ENCODE data around the gene ITPKC. TPM values are rescaled to one million over a fixed set of nuclear protein-coding genes. Genes with fewer than 3 reads are reported as not detected.

ITPKC gene
- total and polyA plus RNA-seq, 2 experiments from 2014 or later = 5.3 to 12.6 TPM

DNA sequence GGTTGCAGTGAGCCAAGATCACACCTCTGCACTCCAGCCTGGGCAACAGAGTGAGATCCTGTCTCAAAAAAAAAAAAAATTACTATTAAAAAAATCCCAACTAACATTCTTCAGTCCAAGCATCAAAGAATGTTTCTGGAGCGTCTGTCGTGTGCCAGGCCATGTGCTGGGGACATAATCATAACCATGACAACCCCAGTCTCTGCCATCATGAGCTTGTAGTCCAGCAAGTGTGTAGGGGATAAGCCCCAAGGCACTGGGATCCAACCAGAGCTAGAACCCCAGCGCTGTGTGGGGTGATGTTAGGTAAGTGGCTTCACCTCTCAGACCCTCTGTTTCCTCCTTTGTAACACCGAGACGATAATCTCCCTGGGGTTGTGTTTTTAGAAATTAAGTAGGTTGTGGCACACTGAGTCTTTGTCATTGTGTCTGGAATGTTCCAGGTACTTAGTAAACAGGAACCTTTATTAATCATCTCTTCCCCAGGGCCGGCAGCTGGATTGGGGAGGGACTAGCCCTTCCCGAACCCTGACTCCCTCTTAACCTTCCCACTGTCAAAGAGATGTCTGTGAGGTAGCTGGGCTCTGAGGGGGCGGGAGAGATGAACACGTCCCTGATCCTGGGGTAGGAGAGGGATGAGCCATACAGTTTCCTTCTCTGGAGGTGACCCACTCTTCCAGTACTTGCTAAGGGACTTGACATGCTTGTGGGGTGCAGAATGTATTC lies 5.2 kb downstream of the ITPKC start:
- Histone ChIP-seq H3K4me2 (no peak overlapping the region), H3K79me2 (replicated peaks; ENCODE audit: insufficient read depth) (peaks cover 34% of the 10 kb centered on the region)

More for the DNA sequence above, 5.2 kb downstream of the ITPKC start:
- ATAC-seq = no peak
- H3K36me3 ChIP-seq (ENCODE audit: insufficient read depth) = no peaks in the 10 kb centered on the region
- H3K36me3 Mint-ChIP-seq (ENCODE audit: low read depth) = peaks cover 30% of the 10 kb centered on the region
- no peak overlapping the region for H3K27ac ChIP-seq (ENCODE audit: low read depth)
- H3K27me3 Mint-ChIP-seq (ENCODE audit: insufficient read depth, low read depth, poor library complexity) = peaks cover 4% of the 10 kb centered on the region
- no peaks in the 10 kb centered on the region for H3K27me3 ChIP-seq (ENCODE audit: insufficient read depth)
- no peak overlapping the region for H3K4me3 ChIP-seq
- no peaks in the 10 kb centered on the region for H3K9me2 ChIP-seq (ENCODE audit: insufficient read depth)
- TF ChIP-seq JUNB (IDR thresholded peaks at IDR 0.05; ENCODE audit: unreplicated experiment) (no peak), EZH2 (IDR thresholded peaks at IDR 0.05; ENCODE audit: low read depth, unreplicated experiment) (no peak), ZNF114 (CRISPR knock-in tag; IDR thresholded peaks at IDR 0.05) (no peak), ZNF331 (CRISPR knock-in tag; IDR thresholded peaks at IDR 0.05; ENCODE audit: low read depth) (no peak), STAT1 (IDR thresholded peaks at IDR 0.05; ENCODE audit: unreplicated experiment) (no peak), POLR2AphosphoS5 (IDR thresholded peaks at IDR 0.05; ENCODE audit: low read depth) (no peak), EZH2phosphoT487 (IDR thresholded peaks at IDR 0.05; ENCODE audit: unreplicated experiment) (no peak), CREB1 (CRISPR knock-in tag; IDR thresholded peaks at IDR 0.05; ENCODE audit: low read depth) (no peak), NANOG (IDR thresholded peaks at IDR 0.05; ENCODE audit: borderline replicate concordance) (no peak)
- TF ChIP-seq, protein P1, sequence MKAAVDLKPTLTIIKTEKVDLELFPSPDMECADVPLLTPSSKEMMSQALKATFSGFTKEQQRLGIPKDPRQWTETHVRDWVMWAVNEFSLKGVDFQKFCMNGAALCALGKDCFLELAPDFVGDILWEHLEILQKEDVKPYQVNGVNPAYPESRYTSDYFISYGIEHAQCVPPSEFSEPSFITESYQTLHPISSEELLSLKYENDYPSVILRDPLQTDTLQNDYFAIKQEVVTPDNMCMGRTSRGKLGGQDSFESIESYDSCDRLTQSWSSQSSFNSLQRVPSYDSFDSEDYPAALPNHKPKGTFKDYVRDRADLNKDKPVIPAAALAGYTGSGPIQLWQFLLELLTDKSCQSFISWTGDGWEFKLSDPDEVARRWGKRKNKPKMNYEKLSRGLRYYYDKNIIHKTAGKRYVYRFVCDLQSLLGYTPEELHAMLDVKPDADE (IDR thresholded peaks at IDR 0.05) = no peak
- TF ChIP-seq, protein P2, sequence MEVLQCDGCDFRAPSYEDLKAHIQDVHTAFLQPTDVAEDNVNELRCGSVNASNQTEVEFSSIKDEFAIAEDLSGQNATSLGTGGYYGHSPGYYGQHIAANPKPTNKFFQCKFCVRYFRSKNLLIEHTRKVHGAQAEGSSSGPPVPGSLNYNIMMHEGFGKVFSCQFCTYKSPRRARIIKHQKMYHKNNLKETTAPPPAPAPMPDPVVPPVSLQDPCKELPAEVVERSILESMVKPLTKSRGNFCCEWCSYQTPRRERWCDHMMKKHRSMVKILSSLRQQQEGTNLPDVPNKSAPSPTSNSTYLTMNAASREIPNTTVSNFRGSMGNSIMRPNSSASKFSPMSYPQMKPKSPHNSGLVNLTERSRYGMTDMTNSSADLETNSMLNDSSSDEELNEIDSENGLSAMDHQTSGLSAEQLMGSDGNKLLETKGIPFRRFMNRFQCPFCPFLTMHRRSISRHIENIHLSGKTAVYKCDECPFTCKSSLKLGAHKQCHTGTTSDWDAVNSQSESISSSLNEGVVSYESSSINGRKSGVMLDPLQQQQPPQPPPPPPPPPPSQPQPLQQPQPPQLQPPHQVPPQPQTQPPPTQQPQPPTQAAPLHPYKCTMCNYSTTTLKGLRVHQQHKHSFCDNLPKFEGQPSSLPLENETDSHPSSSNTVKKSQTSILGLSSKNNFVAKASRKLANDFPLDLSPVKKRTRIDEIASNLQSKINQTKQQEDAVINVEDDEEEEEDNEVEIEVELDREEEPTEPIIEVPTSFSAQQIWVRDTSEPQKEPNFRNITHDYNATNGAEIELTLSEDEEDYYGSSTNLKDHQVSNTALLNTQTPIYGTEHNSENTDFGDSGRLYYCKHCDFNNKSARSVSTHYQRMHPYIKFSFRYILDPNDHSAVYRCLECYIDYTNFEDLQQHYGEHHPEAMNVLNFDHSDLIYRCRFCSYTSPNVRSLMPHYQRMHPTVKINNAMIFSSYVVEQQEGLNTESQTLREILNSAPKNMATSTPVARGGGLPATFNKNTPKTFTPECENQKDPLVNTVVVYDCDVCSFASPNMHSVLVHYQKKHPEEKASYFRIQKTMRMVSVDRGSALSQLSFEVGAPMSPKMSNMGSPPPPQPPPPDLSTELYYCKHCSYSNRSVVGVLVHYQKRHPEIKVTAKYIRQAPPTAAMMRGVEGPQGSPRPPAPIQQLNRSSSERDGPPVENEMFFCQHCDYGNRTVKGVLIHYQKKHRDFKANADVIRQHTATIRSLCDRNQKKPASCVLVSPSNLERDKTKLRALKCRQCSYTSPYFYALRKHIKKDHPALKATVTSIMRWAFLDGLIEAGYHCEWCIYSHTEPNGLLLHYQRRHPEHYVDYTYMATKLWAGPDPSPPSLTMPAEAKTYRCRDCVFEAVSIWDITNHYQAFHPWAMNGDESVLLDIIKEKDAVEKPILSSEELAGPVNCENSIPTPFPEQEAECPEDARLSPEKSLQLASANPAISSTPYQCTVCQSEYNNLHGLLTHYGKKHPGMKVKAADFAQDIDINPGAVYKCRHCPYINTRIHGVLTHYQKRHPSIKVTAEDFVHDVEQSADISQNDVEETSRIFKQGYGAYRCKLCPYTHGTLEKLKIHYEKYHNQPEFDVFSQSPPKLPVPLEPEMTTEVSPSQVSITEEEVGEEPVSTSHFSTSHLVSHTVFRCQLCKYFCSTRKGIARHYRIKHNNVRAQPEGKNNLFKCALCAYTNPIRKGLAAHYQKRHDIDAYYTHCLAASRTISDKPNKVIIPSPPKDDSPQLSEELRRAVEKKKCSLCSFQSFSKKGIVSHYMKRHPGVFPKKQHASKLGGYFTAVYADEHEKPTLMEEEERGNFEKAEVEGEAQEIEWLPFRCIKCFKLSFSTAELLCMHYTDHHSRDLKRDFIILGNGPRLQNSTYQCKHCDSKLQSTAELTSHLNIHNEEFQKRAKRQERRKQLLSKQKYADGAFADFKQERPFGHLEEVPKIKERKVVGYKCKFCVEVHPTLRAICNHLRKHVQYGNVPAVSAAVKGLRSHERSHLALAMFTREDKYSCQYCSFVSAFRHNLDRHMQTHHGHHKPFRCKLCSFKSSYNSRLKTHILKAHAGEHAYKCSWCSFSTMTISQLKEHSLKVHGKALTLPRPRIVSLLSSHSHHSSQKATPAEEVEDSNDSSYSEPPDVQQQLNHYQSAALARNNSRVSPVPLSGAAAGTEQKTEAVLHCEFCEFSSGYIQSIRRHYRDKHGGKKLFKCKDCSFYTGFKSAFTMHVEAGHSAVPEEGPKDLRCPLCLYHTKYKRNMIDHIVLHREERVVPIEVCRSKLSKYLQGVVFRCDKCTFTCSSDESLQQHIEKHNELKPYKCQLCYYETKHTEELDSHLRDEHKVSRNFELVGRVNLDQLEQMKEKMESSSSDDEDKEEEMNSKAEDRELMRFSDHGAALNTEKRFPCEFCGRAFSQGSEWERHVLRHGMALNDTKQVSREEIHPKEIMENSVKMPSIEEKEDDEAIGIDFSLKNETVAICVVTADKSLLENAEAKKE (CRISPR knock-in tag; IDR thresholded peaks at IDR 0.05) = no peak
- TF ChIP-seq, protein P3, sequence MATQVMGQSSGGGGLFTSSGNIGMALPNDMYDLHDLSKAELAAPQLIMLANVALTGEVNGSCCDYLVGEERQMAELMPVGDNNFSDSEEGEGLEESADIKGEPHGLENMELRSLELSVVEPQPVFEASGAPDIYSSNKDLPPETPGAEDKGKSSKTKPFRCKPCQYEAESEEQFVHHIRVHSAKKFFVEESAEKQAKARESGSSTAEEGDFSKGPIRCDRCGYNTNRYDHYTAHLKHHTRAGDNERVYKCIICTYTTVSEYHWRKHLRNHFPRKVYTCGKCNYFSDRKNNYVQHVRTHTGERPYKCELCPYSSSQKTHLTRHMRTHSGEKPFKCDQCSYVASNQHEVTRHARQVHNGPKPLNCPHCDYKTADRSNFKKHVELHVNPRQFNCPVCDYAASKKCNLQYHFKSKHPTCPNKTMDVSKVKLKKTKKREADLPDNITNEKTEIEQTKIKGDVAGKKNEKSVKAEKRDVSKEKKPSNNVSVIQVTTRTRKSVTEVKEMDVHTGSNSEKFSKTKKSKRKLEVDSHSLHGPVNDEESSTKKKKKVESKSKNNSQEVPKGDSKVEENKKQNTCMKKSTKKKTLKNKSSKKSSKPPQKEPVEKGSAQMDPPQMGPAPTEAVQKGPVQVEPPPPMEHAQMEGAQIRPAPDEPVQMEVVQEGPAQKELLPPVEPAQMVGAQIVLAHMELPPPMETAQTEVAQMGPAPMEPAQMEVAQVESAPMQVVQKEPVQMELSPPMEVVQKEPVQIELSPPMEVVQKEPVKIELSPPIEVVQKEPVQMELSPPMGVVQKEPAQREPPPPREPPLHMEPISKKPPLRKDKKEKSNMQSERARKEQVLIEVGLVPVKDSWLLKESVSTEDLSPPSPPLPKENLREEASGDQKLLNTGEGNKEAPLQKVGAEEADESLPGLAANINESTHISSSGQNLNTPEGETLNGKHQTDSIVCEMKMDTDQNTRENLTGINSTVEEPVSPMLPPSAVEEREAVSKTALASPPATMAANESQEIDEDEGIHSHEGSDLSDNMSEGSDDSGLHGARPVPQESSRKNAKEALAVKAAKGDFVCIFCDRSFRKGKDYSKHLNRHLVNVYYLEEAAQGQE (IDR thresholded peaks at IDR 0.05; ENCODE audit: unreplicated experiment) = no peak
- TF ChIP-seq, protein P4, sequence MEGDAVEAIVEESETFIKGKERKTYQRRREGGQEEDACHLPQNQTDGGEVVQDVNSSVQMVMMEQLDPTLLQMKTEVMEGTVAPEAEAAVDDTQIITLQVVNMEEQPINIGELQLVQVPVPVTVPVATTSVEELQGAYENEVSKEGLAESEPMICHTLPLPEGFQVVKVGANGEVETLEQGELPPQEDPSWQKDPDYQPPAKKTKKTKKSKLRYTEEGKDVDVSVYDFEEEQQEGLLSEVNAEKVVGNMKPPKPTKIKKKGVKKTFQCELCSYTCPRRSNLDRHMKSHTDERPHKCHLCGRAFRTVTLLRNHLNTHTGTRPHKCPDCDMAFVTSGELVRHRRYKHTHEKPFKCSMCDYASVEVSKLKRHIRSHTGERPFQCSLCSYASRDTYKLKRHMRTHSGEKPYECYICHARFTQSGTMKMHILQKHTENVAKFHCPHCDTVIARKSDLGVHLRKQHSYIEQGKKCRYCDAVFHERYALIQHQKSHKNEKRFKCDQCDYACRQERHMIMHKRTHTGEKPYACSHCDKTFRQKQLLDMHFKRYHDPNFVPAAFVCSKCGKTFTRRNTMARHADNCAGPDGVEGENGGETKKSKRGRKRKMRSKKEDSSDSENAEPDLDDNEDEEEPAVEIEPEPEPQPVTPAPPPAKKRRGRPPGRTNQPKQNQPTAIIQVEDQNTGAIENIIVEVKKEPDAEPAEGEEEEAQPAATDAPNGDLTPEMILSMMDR (conservative IDR thresholded peaks at IDR 0.05; ENCODE audit: low read depth in 2 of 2) = no peak
- peaks cover 10% of the 10 kb centered on the region for H4K20me1 ChIP-seq (replicated peaks; ENCODE audit: insufficient read depth)
- no peaks in the 10 kb centered on the region for H3K9me3 Mint-ChIP-seq
- H3K27ac Mint-ChIP-seq = no peak overlapping the region
- no peak overlapping the region for H3K4me3 Mint-ChIP-seq
- no peak overlapping the region for H2AFZ ChIP-seq
- 0 out of 2 replicates have a peak, but pooled peaks cover 7% of the 10 kb centered on the region for H3F3A ChIP-seq (replicated peaks; ENCODE audit: low read depth)
- peaks cover 11% of the 10 kb centered on the region for H3K4me1 Mint-ChIP-seq
- DNase-seq (ENCODE audit: low spot score) = no peak
- H3K4me1 ChIP-seq (ENCODE audit: insufficient read depth) = peaks cover 19% of the 10 kb centered on the region

All from GM23338 (cell line).